Mucosa of descending colon (tissue), 3 donors: ENCODE data around the gene FAM228B. TPM values are rescaled to one million over a fixed set of nuclear protein-coding genes. Genes with fewer than 3 reads are reported as not detected.

Source experiments
- ATAC-seq: fragments of 200-7000 bp; cut with Tn5 transposase; one replicate; pipeline ENCODE4 v1.9.1; 2020; ENCODE audit warnings: mild to moderate bottlenecking, moderate library complexity
- DNase-seq, 3 donors: peaks; one replicate each; pipeline ENCODE4 v3.0.0-alpha.2; 2020
- H3K36me3 ChIP-seq: fragments of 200-600 bp; one replicate; pipeline ENCODE4 v1.8.0; 2021; ENCODE audit warnings: low read depth, mild to moderate bottlenecking
- H3K4me1 ChIP-seq: fragments of 200-600 bp; one replicate; pipeline ENCODE4 v1.8.0; 2021; ENCODE audit warnings: low read depth, mild to moderate bottlenecking
- H3K4me3 ChIP-seq: fragments of 200-600 bp; one replicate; pipeline ENCODE4 v1.8.0; 2021; ENCODE audit warnings: mild to moderate bottlenecking
- H3K9me3 ChIP-seq: fragments of 200-600 bp; one replicate; pipeline ENCODE4 v1.8.0; 2021; ENCODE audit warnings: mild to moderate bottlenecking
- intact Hi-C, 2 donors: fragments of 100-400 bp; cut with DNase I in 1 of 2; cut with micrococcal nuclease in 1 of 2; formaldehyde crosslinking; loops; one replicate each; pipeline versions ENCODE4 v1.11.0 to v1.11.1; 2022; cut with DNase I, micrococcal nuclease
- total RNA-seq, 3 donors: library from RNA; stranded (reverse); fragmentation: NEBNext Ultra II Directional in 2 of 3; extraction: Animal tissue kit (Norgen Biotek cat#: 25700) in 2 of 3; gene quantifications; one replicate each; pipeline versions ENCODE4 v1.2.1 to v1.2.4, GENCODE V29; 2021 to 2023
- TF ChIP-seq, protein P1 (sequence below): fragments of 200-600 bp; IDR thresholded peaks from one replicate; pipeline ENCODE4 v1.8.0; 2022; ENCODE audit warnings: antibody characterized with exemption, mild to moderate bottlenecking
- donor health status: DM: no; HTN: no; CAD: no; lungs with moderate emphysema.
- donor health status: DM: no; HTN: no; CAD: no.
- donor health status: DM: no; HTN: yes; CAD: no.

FAM228B gene
- total RNA-seq, 3 donors from 2014 or later: 4.8 to 36.6 (median 7.8) TPM

DNA sequence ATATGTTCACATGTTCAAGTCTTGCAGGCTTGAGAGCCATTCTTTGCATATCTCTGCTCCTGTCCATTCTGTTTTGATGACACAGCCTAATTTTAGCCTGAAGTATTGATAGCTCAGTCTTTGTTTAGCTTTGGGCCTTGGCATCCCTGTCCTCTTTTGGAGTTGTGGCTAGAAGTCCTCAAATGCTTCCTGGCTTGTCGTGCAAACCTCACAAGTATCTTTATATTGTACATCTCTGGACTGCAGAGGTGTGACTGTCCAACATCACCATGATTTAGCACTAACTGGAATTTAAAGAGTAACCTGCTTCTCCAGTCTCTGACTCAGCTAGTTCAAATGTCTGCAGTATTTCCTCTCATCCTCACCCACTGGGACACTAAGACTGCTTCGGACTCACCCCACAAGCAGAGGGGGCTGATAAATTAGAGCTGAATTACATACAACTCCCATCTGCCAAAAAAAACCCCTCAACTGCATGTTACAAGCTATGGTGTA lies 11.8 kb upstream of the FAM228B start:
- DNase-seq (no peak), ATAC-seq (no peak)
- peaks cover 2% of the 10 kb centered on the region for H3K9me3 ChIP-seq
- H3K36me3 ChIP-seq: no peaks in the 10 kb centered on the region
- intact Hi-C loops: no loop called here
- no peak overlapping the region for H3K4me3 ChIP-seq
- TF ChIP-seq, protein P1, sequence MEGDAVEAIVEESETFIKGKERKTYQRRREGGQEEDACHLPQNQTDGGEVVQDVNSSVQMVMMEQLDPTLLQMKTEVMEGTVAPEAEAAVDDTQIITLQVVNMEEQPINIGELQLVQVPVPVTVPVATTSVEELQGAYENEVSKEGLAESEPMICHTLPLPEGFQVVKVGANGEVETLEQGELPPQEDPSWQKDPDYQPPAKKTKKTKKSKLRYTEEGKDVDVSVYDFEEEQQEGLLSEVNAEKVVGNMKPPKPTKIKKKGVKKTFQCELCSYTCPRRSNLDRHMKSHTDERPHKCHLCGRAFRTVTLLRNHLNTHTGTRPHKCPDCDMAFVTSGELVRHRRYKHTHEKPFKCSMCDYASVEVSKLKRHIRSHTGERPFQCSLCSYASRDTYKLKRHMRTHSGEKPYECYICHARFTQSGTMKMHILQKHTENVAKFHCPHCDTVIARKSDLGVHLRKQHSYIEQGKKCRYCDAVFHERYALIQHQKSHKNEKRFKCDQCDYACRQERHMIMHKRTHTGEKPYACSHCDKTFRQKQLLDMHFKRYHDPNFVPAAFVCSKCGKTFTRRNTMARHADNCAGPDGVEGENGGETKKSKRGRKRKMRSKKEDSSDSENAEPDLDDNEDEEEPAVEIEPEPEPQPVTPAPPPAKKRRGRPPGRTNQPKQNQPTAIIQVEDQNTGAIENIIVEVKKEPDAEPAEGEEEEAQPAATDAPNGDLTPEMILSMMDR: no peak
- H3K4me1 ChIP-seq: no peaks in the 10 kb centered on the region

DNA sequence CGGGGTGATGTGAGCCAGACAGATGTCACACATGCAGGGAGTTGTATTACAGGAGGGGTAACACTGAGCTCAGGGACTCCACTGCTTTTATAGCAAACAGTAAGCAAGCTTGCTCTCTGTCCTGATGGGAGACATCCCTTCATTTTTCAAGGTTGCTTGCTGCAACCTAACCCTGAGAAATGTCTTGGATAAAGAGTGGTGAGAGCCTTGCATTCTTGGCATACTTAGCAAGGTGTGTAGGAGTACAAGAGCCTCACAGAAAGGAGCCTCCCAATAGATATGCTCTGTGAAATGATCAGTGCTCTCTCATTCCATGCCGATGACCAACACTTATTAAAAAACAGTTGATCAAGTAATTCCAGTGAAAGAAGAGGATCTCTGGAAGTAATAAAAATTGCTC lies 8.2 kb upstream of the FAM228B start:
- intact Hi-C loops: no loop called here
- Histone ChIP-seq H3K36me3 (no peaks in the 10 kb centered on the region), H3K4me1 (no peaks in the 10 kb centered on the region), H3K4me3 (no peak overlapping the region), H3K9me3 (no peaks in the 10 kb centered on the region)
- DNase-seq (no peak), ATAC-seq (no peak)
- TF ChIP-seq, protein P1: no peak

DNA sequence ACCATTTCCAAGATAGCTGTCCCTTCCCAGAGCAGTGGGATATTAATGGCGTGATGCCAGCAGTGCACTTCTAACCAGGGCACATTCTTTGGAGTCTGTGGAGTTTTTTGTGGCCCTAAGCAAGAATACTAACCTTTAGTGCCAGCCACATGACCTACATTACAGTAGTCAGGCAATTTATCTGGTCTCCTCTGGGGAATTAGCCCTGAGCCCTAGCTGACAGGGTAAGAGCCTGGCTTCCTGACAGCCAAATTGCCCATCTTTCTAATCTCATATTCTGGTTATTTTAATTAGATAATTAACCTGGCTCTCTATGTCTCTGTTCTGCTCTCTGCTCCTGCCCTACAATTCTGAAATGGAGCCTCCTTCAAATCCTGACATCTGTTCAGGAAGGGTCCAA lies 5.4 kb upstream of the FAM228B start:
- TF ChIP-seq, protein P1: no peak
- ATAC-seq (no peak), DNase-seq (no peak)

DNA sequence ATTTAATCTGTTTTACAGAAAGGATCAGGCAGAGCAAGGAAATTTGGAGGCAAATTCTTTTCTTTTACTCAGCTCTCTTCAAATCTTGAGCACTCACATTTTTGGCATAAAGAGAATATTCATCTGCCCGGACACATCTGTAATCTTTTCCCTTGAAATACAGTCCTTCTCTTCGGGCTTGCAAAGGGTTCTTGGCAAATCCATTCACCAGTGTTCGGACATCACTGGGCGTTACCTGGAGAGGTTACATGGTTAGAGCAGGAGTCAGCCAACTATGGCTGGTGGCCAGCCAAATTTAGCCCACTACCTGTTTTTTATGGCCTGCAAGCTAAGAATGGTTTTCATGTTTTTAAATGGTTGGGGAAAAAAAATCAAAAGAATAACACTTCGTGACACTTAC lies 2.2 kb upstream of the FAM228B start:
- peaks cover 3% of the 10 kb centered on the region for H3K4me1 ChIP-seq
- ATAC-seq (no peak), DNase-seq (no peak)
- H3K9me3 ChIP-seq: no peaks in the 10 kb centered on the region
- intact Hi-C loops: no loop called here
- no peaks in the 10 kb centered on the region for H3K36me3 ChIP-seq
- H3K4me3 ChIP-seq: no peak overlapping the region
- TF ChIP-seq, protein P1: no peak

More for the DNA sequence above, 5.4 kb upstream of the FAM228B start:
- H3K4me1 ChIP-seq: peaks cover 3% of the 10 kb centered on the region
- H3K36me3 ChIP-seq: no peaks in the 10 kb centered on the region
- intact Hi-C loops: no loop called here
- H3K9me3 ChIP-seq: no peaks in the 10 kb centered on the region
- no peak overlapping the region for H3K4me3 ChIP-seq

DNA sequence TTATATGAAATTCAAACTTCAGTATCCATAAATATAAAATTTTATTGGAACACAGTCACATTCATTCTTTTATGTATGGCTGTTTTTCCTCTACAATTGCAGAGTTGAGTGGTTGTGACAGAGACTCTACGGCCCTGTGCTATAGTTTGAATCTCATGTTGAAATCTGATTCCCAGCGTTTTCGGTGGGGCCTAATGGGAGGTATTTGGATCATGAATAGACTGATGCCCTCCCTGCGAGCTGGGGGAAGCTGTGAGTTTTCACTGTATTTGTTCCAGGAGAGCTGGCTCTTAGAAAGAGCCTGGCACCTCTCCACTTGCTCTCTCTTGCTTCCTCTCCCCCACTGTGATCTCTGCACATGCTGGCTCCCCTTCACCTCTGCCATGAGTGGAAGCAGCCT lies 1.8 kb upstream of the FAM228B start:
- ATAC-seq: no peak
- TF ChIP-seq, protein P1: no peak
- no peak for DNase-seq
- Histone ChIP-seq H3K4me3 (no peak overlapping the region), H3K4me1 (peaks cover 3% of the 10 kb centered on the region), H3K9me3 (no peaks in the 10 kb centered on the region), H3K36me3 (no peaks in the 10 kb centered on the region)
- intact Hi-C loops: no loop called here
